ENCODE results near the gene MORN5. TPM values are rescaled to one million over a fixed set of nuclear protein-coding genes. Genes with fewer than 3 reads are reported as not detected.
A peak's percentile ranks its signal among the peaks of the same experiment; 100 is the strongest.

MORN5 gene
- total RNA-seq, 1 donor from 2014 or later: not detected

DNA sequence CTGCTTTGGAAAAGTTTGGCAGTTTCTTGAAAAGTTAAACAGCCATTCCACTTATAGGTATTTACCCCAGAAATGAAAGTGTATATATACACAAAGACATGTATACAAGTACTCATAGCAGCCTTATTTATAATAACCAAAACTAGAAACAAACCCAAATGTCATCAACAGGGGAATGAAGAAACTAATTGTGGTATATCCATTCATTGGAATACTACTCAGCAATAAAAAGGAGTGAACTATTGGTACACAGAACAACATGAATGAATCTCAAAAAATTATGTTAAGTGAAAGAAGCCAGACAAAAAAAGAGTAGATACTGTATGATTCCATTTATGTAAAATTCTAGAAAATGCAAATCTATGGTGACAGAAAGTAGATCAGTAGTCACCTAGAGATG lies 2.7 kb downstream of the MORN5 start:
- Mint-ChIP-seq H3K4me3 (ENCODE audit: unreplicated experiment) (no peak overlapping the region), H3K27me3 (ENCODE audit: low read depth) (peaks cover 32% of the 10 kb centered on the region), H3K36me3 (ENCODE audit: low read depth) (no peaks in the 10 kb centered on the region), H3K4me1 (ENCODE audit: low read depth) (peaks cover 14% of the 10 kb centered on the region), H3K9me3 (ENCODE audit: low read depth) (peaks cover 7% of the 10 kb centered on the region), H3K27ac (ENCODE audit: unreplicated experiment) (no peak overlapping the region)
- TF ChIP-seq, protein P1, sequence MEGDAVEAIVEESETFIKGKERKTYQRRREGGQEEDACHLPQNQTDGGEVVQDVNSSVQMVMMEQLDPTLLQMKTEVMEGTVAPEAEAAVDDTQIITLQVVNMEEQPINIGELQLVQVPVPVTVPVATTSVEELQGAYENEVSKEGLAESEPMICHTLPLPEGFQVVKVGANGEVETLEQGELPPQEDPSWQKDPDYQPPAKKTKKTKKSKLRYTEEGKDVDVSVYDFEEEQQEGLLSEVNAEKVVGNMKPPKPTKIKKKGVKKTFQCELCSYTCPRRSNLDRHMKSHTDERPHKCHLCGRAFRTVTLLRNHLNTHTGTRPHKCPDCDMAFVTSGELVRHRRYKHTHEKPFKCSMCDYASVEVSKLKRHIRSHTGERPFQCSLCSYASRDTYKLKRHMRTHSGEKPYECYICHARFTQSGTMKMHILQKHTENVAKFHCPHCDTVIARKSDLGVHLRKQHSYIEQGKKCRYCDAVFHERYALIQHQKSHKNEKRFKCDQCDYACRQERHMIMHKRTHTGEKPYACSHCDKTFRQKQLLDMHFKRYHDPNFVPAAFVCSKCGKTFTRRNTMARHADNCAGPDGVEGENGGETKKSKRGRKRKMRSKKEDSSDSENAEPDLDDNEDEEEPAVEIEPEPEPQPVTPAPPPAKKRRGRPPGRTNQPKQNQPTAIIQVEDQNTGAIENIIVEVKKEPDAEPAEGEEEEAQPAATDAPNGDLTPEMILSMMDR (IDR thresholded peaks at IDR 0.05): no peak
- DNase-seq (ENCODE audit: low spot score): no peak

DNA sequence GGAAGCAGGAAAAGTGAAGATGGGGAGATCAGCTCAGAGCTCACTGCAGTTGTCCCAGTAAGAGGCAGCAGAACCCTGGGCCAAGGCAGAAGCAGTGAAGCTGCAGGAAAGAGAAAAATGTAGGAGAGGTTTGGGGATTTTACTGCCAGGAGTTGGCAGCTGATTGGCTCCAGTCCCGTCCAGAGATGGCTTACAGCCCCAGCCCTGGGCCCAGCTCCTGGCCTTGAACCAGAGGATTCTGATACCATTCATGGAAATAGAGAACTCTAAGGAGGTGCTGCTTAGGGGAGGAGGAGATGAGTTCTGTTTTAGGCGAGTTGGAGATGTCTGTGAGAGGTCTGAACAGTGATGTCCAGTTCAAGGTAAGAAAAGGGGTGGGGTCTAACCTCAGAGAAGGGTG lies 4.6 kb downstream of the MORN5 start:
- H3K27me3 Mint-ChIP-seq (ENCODE audit: low read depth): peaks cover 44% of the 10 kb centered on the region
- no peak for DNase-seq (ENCODE audit: low spot score)
- peaks cover 2% of the 10 kb centered on the region for H3K36me3 Mint-ChIP-seq (ENCODE audit: low read depth)
- H3K4me1 Mint-ChIP-seq (ENCODE audit: low read depth): peaks cover 5% of the 10 kb centered on the region
- no peak overlapping the region for H3K27ac Mint-ChIP-seq (ENCODE audit: unreplicated experiment)
- TF ChIP-seq, protein P1 (IDR thresholded peaks at IDR 0.05): no peak
- peaks cover 12% of the 10 kb centered on the region for H3K9me3 Mint-ChIP-seq (ENCODE audit: low read depth)
- H3K4me3 Mint-ChIP-seq (ENCODE audit: unreplicated experiment): no peak overlapping the region

DNA sequence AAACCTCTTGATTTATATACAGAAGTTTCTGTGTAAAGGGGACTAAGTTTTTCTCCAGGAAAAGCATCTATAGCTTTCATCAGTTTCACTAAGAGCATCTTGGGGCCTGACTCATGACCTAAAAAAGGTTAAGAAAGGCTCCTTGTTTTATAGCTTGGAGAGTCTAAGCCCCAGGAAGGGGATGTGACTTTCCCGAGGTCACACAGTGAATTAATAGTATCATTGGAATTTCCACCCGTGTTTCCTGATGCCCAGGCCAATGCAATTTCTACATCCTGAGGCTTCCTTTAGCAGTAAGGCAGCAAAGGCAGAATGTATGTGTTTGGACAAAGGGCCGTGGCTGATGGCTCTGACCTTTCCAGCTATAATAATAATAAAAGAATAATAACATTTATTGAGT lies 8.6 kb downstream of the MORN5 start:
- Mint-ChIP-seq H3K27ac (ENCODE audit: unreplicated experiment) (no peak overlapping the region), H3K27me3 (ENCODE audit: low read depth) (peaks cover 62% of the 10 kb centered on the region), H3K9me3 (ENCODE audit: low read depth) (peaks cover 6% of the 10 kb centered on the region), H3K4me3 (ENCODE audit: unreplicated experiment) (no peak overlapping the region), H3K36me3 (ENCODE audit: low read depth) (peaks cover 2% of the 10 kb centered on the region), H3K4me1 (ENCODE audit: low read depth) (no peaks in the 10 kb centered on the region)
- no peak for DNase-seq (ENCODE audit: low spot score)
- TF ChIP-seq, protein P1 (IDR thresholded peaks at IDR 0.05): no peak

DNA sequence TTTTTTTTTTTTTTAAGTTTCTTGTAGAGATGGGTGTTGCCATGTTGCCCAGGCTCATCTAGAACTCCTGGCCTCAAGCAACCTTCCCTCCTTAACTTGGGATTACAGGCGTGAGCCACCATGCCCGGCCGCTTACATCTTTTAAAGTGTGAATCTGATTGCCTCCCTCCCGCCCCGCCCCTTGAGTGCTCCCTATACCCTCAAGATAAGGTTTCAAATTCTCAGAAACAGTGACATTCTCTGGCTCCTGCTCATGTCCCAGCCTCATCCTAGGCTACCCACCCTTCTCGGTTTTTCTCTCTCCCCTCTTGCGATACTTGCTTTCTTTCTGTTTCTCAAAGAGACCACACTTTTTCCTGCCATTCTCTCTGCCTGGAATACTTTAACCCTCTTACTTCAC lies 12.4 kb downstream of the MORN5 start:
- DNase-seq (ENCODE audit: low spot score): peak; percentile 5
- Mint-ChIP-seq H3K27me3 (ENCODE audit: low read depth) (peaks cover 55% of the 10 kb centered on the region), H3K4me1 (ENCODE audit: low read depth) (no peaks in the 10 kb centered on the region), H3K27ac (ENCODE audit: unreplicated experiment) (no peak overlapping the region), H3K9me3 (ENCODE audit: low read depth) (peaks cover 6% of the 10 kb centered on the region), H3K4me3 (ENCODE audit: unreplicated experiment) (no peak overlapping the region), H3K36me3 (ENCODE audit: low read depth) (peaks cover 2% of the 10 kb centered on the region)
- TF ChIP-seq, protein P1 (IDR thresholded peaks at IDR 0.05): no peak

DNA sequence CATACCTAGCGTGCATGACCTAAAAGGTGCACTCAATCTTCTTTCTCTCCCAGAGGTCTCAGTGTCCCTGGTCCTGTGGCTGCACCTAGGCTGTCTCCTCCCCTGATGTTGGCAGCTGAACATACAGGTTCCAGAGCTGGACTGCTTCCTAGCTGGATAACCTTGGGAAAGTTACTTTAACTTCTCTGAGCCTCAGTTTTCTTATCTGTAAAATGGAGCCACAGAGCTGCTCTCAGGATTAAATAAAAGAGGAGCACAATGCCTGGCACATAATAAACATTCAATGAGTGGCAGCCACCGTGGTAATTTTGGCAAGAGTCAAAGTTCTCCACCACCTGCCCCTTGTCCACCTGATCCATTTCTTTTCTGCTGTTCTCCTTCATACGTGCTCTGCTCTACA lies 14.0 kb downstream of the MORN5 start:
- TF ChIP-seq, protein P1 (IDR thresholded peaks at IDR 0.05): no peak
- Mint-ChIP-seq H3K36me3 (ENCODE audit: low read depth) (no peaks in the 10 kb centered on the region), H3K4me1 (ENCODE audit: low read depth) (no peaks in the 10 kb centered on the region), H3K9me3 (ENCODE audit: low read depth) (no peaks in the 10 kb centered on the region), H3K4me3 (ENCODE audit: unreplicated experiment) (no peak overlapping the region), H3K27ac (ENCODE audit: unreplicated experiment) (no peak overlapping the region), H3K27me3 (ENCODE audit: low read depth) (peaks cover 62% of the 10 kb centered on the region)
- peak; percentile 17 for DNase-seq (ENCODE audit: low spot score)

Data from chondrocyte (in vitro differentiated cells).